ENCODE measurements around the gene SDK1.

Gene SDK1

DNA sequence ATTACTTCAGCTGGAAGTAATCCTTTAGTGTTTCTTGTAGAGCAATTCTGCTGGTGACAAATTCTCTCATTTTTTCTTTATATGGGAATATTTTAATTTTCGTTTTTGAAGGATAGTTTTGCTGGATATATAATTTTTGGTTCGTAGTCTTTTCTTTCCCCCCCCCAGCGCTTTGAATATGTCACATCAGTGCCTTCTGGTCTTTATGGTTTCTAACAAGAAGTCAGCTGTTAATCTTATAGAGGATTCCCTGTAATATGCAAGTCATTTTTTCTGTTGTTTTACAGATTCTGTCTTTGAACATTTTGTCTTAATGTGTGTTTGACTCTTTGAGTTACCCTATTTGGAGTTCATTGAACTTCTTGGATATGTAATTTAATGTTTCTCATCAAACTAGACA lies 96.3 kb downstream of the SDK1 start:
- no peak for DNase-seq (ENCODE audit: low read depth)
- TF ChIP-seq, protein P1, sequence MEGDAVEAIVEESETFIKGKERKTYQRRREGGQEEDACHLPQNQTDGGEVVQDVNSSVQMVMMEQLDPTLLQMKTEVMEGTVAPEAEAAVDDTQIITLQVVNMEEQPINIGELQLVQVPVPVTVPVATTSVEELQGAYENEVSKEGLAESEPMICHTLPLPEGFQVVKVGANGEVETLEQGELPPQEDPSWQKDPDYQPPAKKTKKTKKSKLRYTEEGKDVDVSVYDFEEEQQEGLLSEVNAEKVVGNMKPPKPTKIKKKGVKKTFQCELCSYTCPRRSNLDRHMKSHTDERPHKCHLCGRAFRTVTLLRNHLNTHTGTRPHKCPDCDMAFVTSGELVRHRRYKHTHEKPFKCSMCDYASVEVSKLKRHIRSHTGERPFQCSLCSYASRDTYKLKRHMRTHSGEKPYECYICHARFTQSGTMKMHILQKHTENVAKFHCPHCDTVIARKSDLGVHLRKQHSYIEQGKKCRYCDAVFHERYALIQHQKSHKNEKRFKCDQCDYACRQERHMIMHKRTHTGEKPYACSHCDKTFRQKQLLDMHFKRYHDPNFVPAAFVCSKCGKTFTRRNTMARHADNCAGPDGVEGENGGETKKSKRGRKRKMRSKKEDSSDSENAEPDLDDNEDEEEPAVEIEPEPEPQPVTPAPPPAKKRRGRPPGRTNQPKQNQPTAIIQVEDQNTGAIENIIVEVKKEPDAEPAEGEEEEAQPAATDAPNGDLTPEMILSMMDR (IDR thresholded peaks at IDR 0.05; ENCODE audit: low read depth, low read length, missing control alignments), result no peak

DNA sequence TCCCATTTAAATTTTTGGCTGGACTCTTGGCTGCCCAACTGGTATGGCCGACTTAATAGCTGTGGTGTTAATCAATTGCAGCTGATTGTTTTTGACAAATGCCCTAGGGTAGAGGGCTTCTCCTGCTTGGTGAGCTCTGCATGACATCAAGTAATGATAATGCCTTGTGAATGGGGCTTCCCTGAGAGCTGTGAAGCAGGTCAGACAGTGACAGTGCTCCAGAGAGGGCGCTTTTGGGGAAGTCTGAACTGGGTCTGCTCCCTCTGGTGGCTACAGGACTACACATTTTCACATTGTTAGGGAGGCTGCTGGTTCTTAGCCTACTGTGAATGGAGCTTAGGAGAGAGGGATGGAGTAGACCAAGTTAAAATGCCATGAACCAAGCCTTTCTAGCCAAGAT lies 98.8 kb downstream of the SDK1 start:
- DNase-seq (ENCODE audit: low read depth), result peak; percentile 1
- H3K4me3 ChIP-seq (ENCODE audit: low read depth, low read length), result no peak overlapping the region
- TF ChIP-seq, protein P1 (IDR thresholded peaks at IDR 0.05; ENCODE audit: low read depth, low read length, missing control alignments), result peak; percentile 42

More for the DNA sequence above, 96.3 kb downstream of the SDK1 start:
- H3K4me3 ChIP-seq (ENCODE audit: low read depth, low read length), result no peak overlapping the region

DNA sequence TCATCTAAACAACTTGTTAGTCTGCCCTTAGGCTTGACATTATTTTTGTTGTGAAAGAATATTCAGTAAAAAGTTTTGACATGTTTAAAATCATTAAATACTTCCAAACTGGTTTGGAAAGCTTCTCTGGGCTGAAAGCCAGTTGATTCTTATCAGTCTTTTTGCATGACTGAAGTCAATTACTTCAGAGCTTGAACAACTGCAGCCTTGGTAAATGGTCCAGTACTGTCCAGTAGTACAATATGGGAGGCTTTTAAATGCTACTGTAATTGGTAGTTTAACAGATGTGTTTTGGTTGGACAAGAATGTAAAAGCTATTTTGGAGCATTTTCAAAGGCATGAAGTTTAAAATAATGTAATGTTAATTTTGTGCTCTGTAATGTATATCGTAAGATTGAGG lies 103.4 kb downstream of the SDK1 start:
- no peak for DNase-seq (ENCODE audit: low read depth)
- TF ChIP-seq, protein P1 (IDR thresholded peaks at IDR 0.05; ENCODE audit: low read depth, low read length, missing control alignments), result no peak
- H3K4me3 ChIP-seq (ENCODE audit: low read depth, low read length), result no peak overlapping the region

DNA sequence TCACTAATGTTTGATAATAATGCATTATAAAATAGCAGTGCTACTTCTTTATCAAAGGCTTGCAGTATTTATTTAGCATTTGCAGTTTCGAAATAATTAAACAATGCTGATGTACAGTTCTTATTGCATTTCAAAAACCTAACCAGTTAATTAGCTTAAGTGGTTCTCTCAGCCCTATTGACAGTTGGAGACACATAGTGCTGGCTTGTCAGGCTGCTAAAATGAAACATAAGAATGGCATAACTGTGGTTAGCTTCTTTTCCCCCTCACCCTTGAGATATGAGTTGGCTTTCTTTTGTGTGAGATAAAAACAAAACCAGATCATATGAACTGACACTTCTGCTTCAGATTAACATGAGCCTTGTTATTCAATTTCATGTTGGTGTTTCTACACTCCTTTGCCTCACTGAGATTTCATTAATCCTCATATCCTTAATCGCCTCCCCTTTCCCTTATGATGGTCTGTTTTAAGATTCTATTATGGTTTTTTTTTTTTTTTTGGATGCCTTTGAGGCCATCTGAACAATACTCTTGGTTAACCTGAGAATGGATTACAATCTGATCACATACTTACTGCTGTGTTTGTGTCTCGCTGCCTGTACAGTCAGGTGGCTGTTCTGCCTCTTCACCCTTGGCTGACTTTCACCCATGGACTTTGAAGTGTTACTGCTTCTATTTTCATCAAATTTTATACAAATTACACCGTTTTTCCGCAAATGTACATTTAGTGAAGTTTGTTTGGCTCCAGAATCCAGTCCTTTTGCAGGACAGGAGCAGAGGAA lies 108.0 kb downstream of the SDK1 start:
- TF ChIP-seq, protein P1 (IDR thresholded peaks at IDR 0.05; ENCODE audit: low read depth, low read length, missing control alignments), result no peak
- no peak overlapping the region for H3K4me3 ChIP-seq (ENCODE audit: low read depth, low read length)
- DNase-seq (ENCODE audit: low read depth), result no peak

DNA sequence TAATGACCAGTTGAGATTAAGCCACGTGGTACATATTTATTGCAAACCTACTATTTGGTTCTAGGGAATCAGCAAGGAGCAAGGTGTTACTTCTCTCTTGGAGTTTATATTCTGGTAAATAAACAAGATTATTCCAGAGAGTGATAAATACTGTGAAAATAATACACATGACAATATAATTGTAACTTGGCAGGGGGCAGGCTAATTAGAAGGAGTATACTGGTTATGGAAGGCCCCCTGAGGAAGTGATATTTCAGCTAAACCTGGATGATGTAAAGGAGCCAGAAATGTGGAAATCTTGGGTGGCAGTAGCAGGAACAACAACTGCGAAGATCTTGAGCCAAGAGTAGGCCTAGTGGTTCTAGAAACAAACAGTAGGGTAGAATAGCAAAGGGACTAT lies 111.8 kb downstream of the SDK1 start:
- no peak for DNase-seq (ENCODE audit: low read depth)
- TF ChIP-seq, protein P1 (IDR thresholded peaks at IDR 0.05; ENCODE audit: low read depth, low read length, missing control alignments), result no peak
- H3K4me3 ChIP-seq (ENCODE audit: low read depth, low read length), result no peak overlapping the region

DNA sequence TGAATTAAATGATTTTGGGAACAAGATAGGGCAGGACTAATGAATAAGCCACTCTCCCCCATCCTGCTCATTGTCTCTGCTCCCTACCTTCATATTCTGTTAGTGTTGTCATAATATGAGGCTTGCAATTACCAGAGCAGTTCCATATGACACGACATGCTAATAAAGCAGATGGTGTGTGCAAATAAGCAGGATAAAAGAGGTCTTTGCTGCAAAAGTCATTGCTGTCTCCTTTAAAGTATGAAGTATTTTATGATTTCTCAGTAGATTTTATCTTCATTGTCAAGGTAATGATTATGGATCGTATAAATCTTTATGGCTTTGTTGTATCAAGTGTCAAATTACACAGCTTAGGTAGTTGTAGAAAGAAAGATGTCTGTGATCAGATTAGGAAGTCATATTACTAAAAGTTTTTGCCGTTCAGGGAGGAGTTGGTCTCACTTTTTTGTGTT lies 114.8 kb downstream of the SDK1 start:
- H3K4me3 ChIP-seq (ENCODE audit: low read depth, low read length), result no peak overlapping the region
- TF ChIP-seq, protein P1 (IDR thresholded peaks at IDR 0.05; ENCODE audit: low read depth, low read length, missing control alignments), result no peak
- DNase-seq (ENCODE audit: low read depth), result no peak

DNA sequence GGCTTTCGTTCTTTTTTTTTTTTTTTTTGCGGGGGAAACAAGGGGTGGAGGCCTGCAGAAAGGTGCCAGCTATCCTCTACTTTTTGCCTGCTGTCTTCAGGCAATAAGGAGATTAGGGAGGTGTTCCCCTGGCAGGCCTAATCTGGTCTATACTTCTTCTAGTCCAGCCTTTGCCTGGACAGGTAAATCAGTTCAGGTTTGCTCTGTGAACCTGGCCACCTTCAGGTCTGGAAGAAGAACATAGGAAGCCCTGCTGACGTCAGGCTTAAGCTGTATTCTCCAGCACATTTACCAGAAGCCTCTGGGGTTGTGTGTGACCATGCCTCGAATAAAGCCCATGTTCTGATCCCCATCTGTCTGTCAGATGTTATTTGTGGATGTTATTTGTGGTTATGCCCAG lies 115.4 kb downstream of the SDK1 start:
- TF ChIP-seq, protein P1 (IDR thresholded peaks at IDR 0.05; ENCODE audit: low read depth, low read length, missing control alignments), result no peak

More for the DNA sequence above, 115.4 kb downstream of the SDK1 start:
- no peak overlapping the region for H3K4me3 ChIP-seq (ENCODE audit: low read depth, low read length)
- DNase-seq (ENCODE audit: low read depth), result no peak
